Measurements from ENCODE around the gene BLID. TPM values are rescaled to one million over a fixed set of nuclear protein-coding genes. Genes with fewer than 3 reads are reported as not detected.

BLID gene
- total and polyA plus RNA-seq, 10 of the 15 experiments (the other 5 are each of a cell fraction or from before 2014, with no cell fraction given) = not detected

GRCh38 chr11:122139595-122139866, 23.5 kb upstream of the BLID start:
- ChIA-PET CTCF (no interaction called here), POLR2A (no interaction called here), SMC1A (ENCODE audit: uncharacterized antibody, unreplicated experiment) (no interaction called here), RAD21 (ENCODE audit: unreplicated experiment) (no interaction called here)
- no peak overlapping the region for H2AFZ ChIP-seq (ENCODE audit: control insufficient read depth, low read depth, low read length)
- H3K27ac ChIP-seq (ENCODE audit: control insufficient read depth, insufficient read depth) = no peak overlapping the region
- FAIRE-seq (no peak), DNase-seq (ENCODE audit: low read depth, low spot score) (no peak), ATAC-seq (no peak)
- intact Hi-C loops (cut with micrococcal nuclease; ENCODE audit: unreplicated experiment) = no loop called here
- BruUV-seq (replicated peaks) = no TSS peak
- 0% methylated on average over 1 of the region's 1 CpG for WGBS (ENCODE audit: insufficient coverage, insufficient replicate concordance, low lambda C conversion rate, missing lambda C conversion rate)
- no peaks in the 10 kb centered on the region; a peak in 1 of 4 replicates for H3K27me3 ChIP-seq (replicated peaks in 1 of 2; ENCODE audit: control insufficient read depth in 2 of 2, insufficient read depth in 2 of 2, low read length in 1 of 2)
- no peaks in the 10 kb centered on the region for H3K4me1 ChIP-seq (ENCODE audit: control insufficient read depth, insufficient read depth, low read length)
- H4K20me1 ChIP-seq (ENCODE audit: control insufficient read depth, insufficient read depth) = no peaks in the 10 kb centered on the region
- no peaks in the 10 kb centered on the region for H3K79me2 ChIP-seq (ENCODE audit: control insufficient read depth, insufficient read depth, low read length)
- H3K36me3 ChIP-seq (ENCODE audit: control insufficient read depth in 2 of 2, insufficient read depth in 2 of 2, low read length in 1 of 2) = no peaks in the 10 kb centered on the region
- H3K4me2 ChIP-seq (ENCODE audit: control insufficient read depth, insufficient read depth) = no peak overlapping the region
- no peak overlapping the region for H3K4me3 ChIP-seq
- in situ Hi-C loops (cut with MboI) = no loop called here
- H3K9ac ChIP-seq (ENCODE audit: control insufficient read depth, insufficient read depth, low read length) = no peak overlapping the region
- no peaks in the 10 kb centered on the region for H3K9me3 ChIP-seq (replicated peaks; ENCODE audit: control insufficient read depth, insufficient read depth, low read length)
- TF ChIP-seq PAX8 (IDR thresholded peaks at IDR 0.05) (no peak), YBX1 (IDR thresholded peaks at IDR 0.05) (no peak), ZNF384 (IDR thresholded peaks at IDR 0.05; ENCODE audit: borderline replicate concordance, low read depth, low read length) (no peak), YY1 (IDR thresholded peaks at IDR 0.05; ENCODE audit: low read depth, low read length) (no peak), IKZF2 (IDR thresholded peaks at IDR 0.05) (no peak), TAF1 (IDR thresholded peaks at IDR 0.05; ENCODE audit: borderline replicate concordance, low read depth, low read length) (no peak), RCOR1 (conservative IDR thresholded peaks at IDR 0.05; ENCODE audit: low read depth, low read length) (no peak), CBX5 (IDR thresholded peaks at IDR 0.05; ENCODE audit: low read depth) (no peak), RAD21 (IDR thresholded peaks at IDR 0.05; ENCODE audit: insufficient read depth, low read depth, low read length) (no peak), IKZF1 (conservative IDR thresholded peaks at IDR 0.05) (no peak), ATF3 (IDR thresholded peaks at IDR 0.05; ENCODE audit: borderline replicate concordance, extremely low read depth, low read depth, low read length) (no peak)
